ENCODE data around the gene TUBB.
"Not testable (repeated sequence)": the region's sequence is repeated elsewhere in the genome, so short reads cannot be mapped to it uniquely, and the experiment has no call there.

Gene TUBB

GRCh38 chr6:30687659-30688431, 32.3 kb upstream of the TUBB start:
- DNase-seq = no peak

- DNase-seq = no peak
Observed at GRCh38 chr6:30688569-30688968, 31.6 kb upstream of the TUBB start.

- no peak for DNase-seq
Observed at GRCh38 chr6:30689022-30689865, 30.9 kb upstream of the TUBB start.

- no peak for DNase-seq
Observed at GRCh38 chr6:30689985-30690384, 30.2 kb upstream of the TUBB start.

GRCh38 chr6:30690403-30691207, 29.5 kb upstream of the TUBB start, which contains the start of gene NRM:
Gene NRM (minus strand): TSS chr6:30690984. CDS start chr6:30690974, 10 bp downstream.
- peak; percentile 84 to 88 for DNase-seq

- no peak for DNase-seq
Observed at GRCh38 chr6:30691208-30691847, 28.8 kb upstream of the TUBB start.

- no peak for DNase-seq
Observed at GRCh38 chr6:30696432-30696831, 23.7 kb upstream of the TUBB start.

GRCh38 chr6:30700340-30700739, 19.8 kb upstream of the TUBB start:
- DNase-seq = no peak

GRCh38 chr6:30703011-30703410, 17.1 kb upstream of the TUBB start:
- DNase-seq = no peak

GRCh38 chr6:30703821-30704220, 16.3 kb upstream of the TUBB start:
- no peak for DNase-seq

GRCh38 chr6:30705620-30706019, 14.5 kb upstream of the TUBB start:
- no peak for DNase-seq

- no peak for DNase-seq
Observed at GRCh38 chr6:30707281-30707850, 12.8 kb upstream of the TUBB start.

GRCh38 chr6:30709101-30709868, 10.9 kb upstream of the TUBB start:
- DNase-seq = no peak

- DNase-seq = no peak
Observed at GRCh38 chr6:30711758-30712380, 8.3 kb upstream of the TUBB start.

- DNase-seq = no peak
Observed at GRCh38 chr6:30712441-30712945, 7.7 kb upstream of the TUBB start.

- no peak for DNase-seq
Observed at GRCh38 chr6:30714263-30714662, 5.9 kb upstream of the TUBB start.

GRCh38 chr6:30716879-30717128, 3.3 kb upstream of the TUBB start:
- no peak for DNase-seq

- peak; percentile 99 for DNase-seq
Observed at GRCh38 chr6:30717129-30717844, 2.9 kb upstream of the TUBB start, which contains the start of gene MDC1. Gene MDC1 (minus strand): TSS chr6:30717281. CDS start chr6:30715175, 2,106 bp downstream.

GRCh38 chr6:30717845-30718720, 2.1 kb upstream of the TUBB start:
- not testable (repeated sequence) for DNase-seq

Data from stimulated activated CD4-positive, alpha-beta T cell treated with anti-CD3 and anti-CD28 coated beads, Interleukin-2, amount 100 ng/mL, for 24 hours (primary cell).